ENCODE measurements around the gene OR2AP1. TPM values are rescaled to one million over a fixed set of nuclear protein-coding genes. Genes with fewer than 3 reads are reported as not detected.

Gene OR2AP1
- total and polyA plus RNA-seq, 4 donors = not detected

- no peak overlapping the region for H3K9ac ChIP-seq (ENCODE audit: low read depth in 1 of 2, low read length in 2 of 2)
- H3K27ac ChIP-seq (ENCODE audit: low read depth in 1 of 2, low read length in 2 of 2) = no peak overlapping the region
- no peaks in the 10 kb centered on the region for H3K36me3 ChIP-seq (ENCODE audit: control insufficient read depth in 4 of 4, insufficient read depth in 3 of 4, low read depth in 1 of 4, low read length in 3 of 4)
- WGBS = 83% methylated on average over 2 of the region's 2 CpGs
- DNase-seq (ENCODE audit: low spot score) = no peak
- no peaks in the 10 kb centered on the region for H3K4me1 ChIP-seq (ENCODE audit: control insufficient read depth in 4 of 4, insufficient read depth in 4 of 4, low read length in 3 of 4)
- peaks cover 13 to 27% (median 17%) of the 10 kb centered on the region in 4 donors for H3K9me3 ChIP-seq (ENCODE audit: control insufficient read depth in 4 of 4, low read length in 3 of 4)
- TF ChIP-seq FOXA2 (IDR thresholded peaks at IDR 0.05) = no peak
- TF ChIP-seq RAD21 (IDR thresholded peaks at IDR 0.05) = no peak
- no peak for TF ChIP-seq NR2F2 (IDR thresholded peaks at IDR 0.05)
- TF ChIP-seq HNF4A (conservative IDR thresholded peaks at IDR 0.05) = no peak
- no peak for TF ChIP-seq HNF4G (IDR thresholded peaks at IDR 0.05)
- TF ChIP-seq CTCF (IDR thresholded peaks at IDR 0.05; ENCODE audit: low read depth, low read length, missing input control) = no peak
- TF ChIP-seq SP1 (IDR thresholded peaks at IDR 0.05) = no peak
- no peak for TF ChIP-seq REST (IDR thresholded peaks at IDR 0.05)
- TF ChIP-seq FOXA1 (IDR thresholded peaks at IDR 0.05) = no peak
- no peak overlapping the region for H3K4me3 ChIP-seq (ENCODE audit: low read depth in 1 of 3, low read length in 3 of 3)
- peaks cover 0 to 3% (median 0%) of the 10 kb centered on the region in 4 donors for H3K27me3 ChIP-seq (ENCODE audit: control insufficient read depth in 4 of 4, insufficient read depth in 4 of 4, low read length in 3 of 4)
These were observed 40.4 kb downstream of the OR2AP1 start for GRCh38 chr12:55612646-55613045.

- peaks cover 0 to 3% (median 0%) of the 10 kb centered on the region in 4 donors for H3K27me3 ChIP-seq (ENCODE audit: control insufficient read depth in 4 of 4, insufficient read depth in 4 of 4, low read length in 3 of 4)
- TF ChIP-seq HNF4G (IDR thresholded peaks at IDR 0.05) = no peak
- TF ChIP-seq SP1 (IDR thresholded peaks at IDR 0.05) = no peak
- no peak for TF ChIP-seq JUND (IDR thresholded peaks at IDR 0.05)
- TF ChIP-seq MAX (IDR thresholded peaks at IDR 0.05) = no peak
- TF ChIP-seq ATF3 (IDR thresholded peaks at IDR 0.05) = no peak
- TF ChIP-seq RXRA (IDR thresholded peaks at IDR 0.05) = no peak
- no peak for TF ChIP-seq ZBTB33 (IDR thresholded peaks at IDR 0.05)
- TF ChIP-seq REST (IDR thresholded peaks at IDR 0.05) = no peak
- no peak for TF ChIP-seq YY1 (IDR thresholded peaks at IDR 0.05)
- no peak for TF ChIP-seq FOXA2 (IDR thresholded peaks at IDR 0.05)
- no peak for TF ChIP-seq CTCF (IDR thresholded peaks at IDR 0.05; ENCODE audit: low read depth, low read length, missing input control)
- TF ChIP-seq HNF4A (conservative IDR thresholded peaks at IDR 0.05) = no peak
- no peak for TF ChIP-seq NR2F2 (IDR thresholded peaks at IDR 0.05)
- TF ChIP-seq FOXA1 (IDR thresholded peaks at IDR 0.05) = no peak
- TF ChIP-seq TAF1 (conservative IDR thresholded peaks at IDR 0.05) = no peak
- TF ChIP-seq EGR1 (IDR thresholded peaks at IDR 0.05; ENCODE audit: low read depth in 2 of 2) = no peak
- H3K27ac ChIP-seq (ENCODE audit: low read depth in 1 of 2, low read length in 2 of 2) = no peak overlapping the region
- no peaks in the 10 kb centered on the region for H3K36me3 ChIP-seq (ENCODE audit: control insufficient read depth in 4 of 4, insufficient read depth in 3 of 4, low read depth in 1 of 4, low read length in 3 of 4)
- DNase-seq (ENCODE audit: low spot score) = no peak
- H3K4me3 ChIP-seq (ENCODE audit: low read depth in 1 of 3, low read length in 3 of 3) = no peak overlapping the region
- H3K9me3 ChIP-seq (ENCODE audit: control insufficient read depth in 4 of 4, low read length in 3 of 4) = peaks cover 13 to 27% (median 17%) of the 10 kb centered on the region in 4 donors
- H3K4me1 ChIP-seq (ENCODE audit: control insufficient read depth in 4 of 4, insufficient read depth in 4 of 4, low read length in 3 of 4) = peaks cover 0 to 4% (median 0%) of the 10 kb centered on the region in 4 donors
- WGBS = 92% methylated on average over 1 of the region's 1 CpG
- H3K9ac ChIP-seq (ENCODE audit: low read depth in 1 of 2, low read length in 2 of 2) = no peak overlapping the region
These were observed 42.5 kb downstream of the OR2AP1 start for GRCh38 chr12:55614764-55615163.

Data from liver (tissue), 9 donors.